Upper lobe of left lung (tissue), 4 donors: ENCODE measurements around the gene RAB34.

Experiments used
- POLR2A ChIP-seq, 4 donors: fragments of 450-650 bp; IDR thresholded peaks; one replicate each; pipeline ENCODE4 v1.5.1; 2016 to 2017; ENCODE audit warnings: antibody characterized with exemption in 4 of 4, mild to moderate bottlenecking in 2 of 4
- TF ChIP-seq, protein P1 (sequence below), 6 experiments: fragments of 450-650 bp in 4 of 6; fragments of 200-600 bp in 2 of 6; sonication (generic) in 2 of 6; IDR thresholded peaks; one replicate each; pipeline ENCODE4 v1.5.1; 2016 to 2019; ENCODE audit warnings: antibody characterized with exemption in 6 of 6

DNA sequence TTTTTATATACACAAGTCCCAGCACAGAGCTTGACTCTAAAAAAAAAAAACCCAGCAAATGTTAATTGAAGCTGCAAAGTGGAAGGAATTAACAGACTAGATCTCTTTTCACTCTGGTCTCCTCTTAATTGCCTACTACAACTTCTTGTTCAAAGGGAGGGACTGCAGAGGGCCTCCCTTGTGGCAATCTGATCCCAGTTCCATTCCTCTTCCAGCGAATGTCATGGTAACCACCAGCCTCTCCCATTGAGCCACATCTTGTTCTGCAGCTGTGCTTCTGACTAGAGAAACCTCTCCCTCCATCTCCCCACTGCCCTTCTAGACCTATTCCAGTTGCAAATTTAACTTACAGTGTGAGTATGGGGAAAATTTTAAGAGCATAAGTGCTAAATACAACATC lies 49.8 kb downstream of the RAB34 start:
- TF ChIP-seq, protein P1, sequence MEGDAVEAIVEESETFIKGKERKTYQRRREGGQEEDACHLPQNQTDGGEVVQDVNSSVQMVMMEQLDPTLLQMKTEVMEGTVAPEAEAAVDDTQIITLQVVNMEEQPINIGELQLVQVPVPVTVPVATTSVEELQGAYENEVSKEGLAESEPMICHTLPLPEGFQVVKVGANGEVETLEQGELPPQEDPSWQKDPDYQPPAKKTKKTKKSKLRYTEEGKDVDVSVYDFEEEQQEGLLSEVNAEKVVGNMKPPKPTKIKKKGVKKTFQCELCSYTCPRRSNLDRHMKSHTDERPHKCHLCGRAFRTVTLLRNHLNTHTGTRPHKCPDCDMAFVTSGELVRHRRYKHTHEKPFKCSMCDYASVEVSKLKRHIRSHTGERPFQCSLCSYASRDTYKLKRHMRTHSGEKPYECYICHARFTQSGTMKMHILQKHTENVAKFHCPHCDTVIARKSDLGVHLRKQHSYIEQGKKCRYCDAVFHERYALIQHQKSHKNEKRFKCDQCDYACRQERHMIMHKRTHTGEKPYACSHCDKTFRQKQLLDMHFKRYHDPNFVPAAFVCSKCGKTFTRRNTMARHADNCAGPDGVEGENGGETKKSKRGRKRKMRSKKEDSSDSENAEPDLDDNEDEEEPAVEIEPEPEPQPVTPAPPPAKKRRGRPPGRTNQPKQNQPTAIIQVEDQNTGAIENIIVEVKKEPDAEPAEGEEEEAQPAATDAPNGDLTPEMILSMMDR (IDR thresholded peaks at IDR 0.05), result no peak
- no peak for TF ChIP-seq POLR2A (IDR thresholded peaks at IDR 0.05)
